HG03460 (cell line): ENCODE data around the gene RNF111.

Source experiments
- ATAC-seq: cut with Tn5 transposase; IDR thresholded peaks from one replicate; pipeline ENCODE4 v1.9.1; 2021; ENCODE audit not compliant: unreplicated experiment

Gene RNF111

DNA sequence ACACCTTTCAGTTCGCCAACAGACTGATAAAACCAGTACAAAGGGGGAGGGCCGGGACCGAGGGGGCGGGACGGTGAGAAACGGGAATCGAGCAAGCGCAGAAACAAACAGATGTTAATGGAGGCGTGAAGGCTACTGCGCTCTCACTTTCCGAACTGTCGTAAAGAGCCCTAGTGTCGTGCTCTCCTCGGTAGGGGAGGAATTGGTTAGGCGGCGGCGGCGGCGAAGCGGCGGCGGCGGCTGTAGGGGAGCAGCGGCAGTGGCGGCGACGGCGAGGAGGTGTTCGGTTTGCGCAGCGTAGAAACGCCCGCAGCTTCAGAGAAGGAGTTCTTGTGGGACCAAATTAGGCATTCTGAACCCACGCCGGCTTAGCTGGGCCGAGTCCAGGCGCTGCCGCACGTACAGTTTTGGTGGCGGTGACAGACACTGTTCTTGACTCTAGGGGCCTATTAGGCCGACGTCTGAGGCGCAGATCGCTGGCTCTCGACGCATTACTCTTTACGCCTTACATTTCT lies at the start of gene RNF111:
TSS of gene RNF111 (plus strand) at position 173 of the 515 bp plus-strand sequence. CDS start 43,160 bp downstream, outside the sequence.
- peak; percentile 72 for ATAC-seq

DNA sequence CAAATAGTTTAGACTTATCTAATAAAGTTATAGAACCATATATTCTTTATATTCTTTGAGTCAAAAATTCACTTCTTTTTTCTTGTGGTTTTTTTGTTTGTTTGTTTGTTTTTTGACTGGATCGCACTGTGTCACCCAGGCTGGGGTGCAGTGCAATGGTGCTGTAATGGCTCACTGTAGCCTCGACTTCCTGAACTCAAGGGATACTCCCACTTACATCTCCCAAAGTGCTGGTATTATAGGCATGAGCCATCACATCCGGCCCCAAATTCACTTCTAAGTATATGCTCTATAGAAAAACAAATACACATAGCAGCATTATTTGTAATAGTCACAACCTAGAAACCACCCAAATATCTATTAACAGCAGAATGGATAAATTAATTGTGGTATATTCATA lies 40.3 kb upstream of the RNF111 start:
- no peak for ATAC-seq

- no peak for ATAC-seq
These were observed 36.0 kb upstream of the RNF111 start for GRCh38 chr15:58951388-58952007.

DNA sequence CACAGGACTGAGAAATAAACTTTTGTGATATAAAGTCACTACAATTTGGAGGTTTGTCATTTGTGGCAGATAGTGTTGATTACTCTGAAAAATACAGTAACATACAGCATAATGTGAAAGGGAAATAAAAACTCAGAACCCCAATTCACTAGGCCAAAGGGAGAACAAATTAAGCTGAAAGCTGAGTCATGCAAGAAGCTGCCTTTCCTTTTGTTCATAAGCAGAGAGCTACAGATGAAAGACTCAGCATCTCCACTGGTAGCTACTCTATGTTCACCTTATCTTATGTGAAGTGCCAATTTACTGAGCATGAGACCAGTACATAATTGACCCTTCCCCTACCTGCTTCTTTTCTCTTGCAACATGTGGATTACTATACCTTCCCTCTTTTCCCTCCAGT lies 34.7 kb upstream of the RNF111 start:
- no peak for ATAC-seq

DNA sequence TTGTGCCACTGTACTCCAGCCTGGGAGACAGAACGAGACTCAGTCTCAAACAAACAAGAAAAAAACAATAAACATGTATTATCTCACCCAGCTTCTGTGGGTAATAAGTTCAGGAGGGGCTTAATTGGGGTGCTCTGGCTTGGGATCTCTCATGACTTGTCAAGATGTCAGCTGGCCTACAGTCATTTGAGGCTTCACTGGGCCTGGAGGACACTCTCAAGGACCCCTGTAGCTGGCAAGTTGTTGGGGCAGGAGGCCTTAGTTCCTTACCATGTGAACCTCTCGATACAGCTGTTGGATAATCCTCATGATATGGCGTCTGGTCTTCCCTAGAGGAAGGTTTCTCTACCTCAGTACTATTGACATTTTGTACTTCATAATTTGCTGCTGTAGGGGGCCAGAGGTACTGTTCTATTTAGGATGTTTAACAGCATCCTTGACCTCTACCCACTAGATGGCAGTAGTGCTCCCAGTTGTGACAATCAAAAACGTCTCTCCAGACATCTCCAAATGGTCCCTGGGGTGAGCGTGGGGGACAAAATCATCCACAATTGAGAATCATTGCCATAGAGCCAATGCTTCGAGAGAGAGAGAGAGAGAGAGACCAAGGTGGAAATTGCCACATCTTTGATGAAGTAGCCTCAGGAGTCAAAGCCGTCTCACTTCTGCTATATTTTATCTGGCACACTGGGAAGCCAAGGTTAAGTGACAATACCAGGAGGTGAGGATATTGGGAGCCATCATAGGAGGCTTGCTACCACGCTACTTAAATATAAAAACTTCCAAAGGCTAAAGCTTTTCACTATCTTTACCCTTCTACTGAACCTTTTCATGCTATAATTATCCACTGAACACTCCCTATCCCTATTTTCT lies 30.1 kb upstream of the RNF111 start:
- ATAC-seq = peak; percentile 74

GRCh38 chr15:58958811-58959210 lies 28.7 kb upstream of the RNF111 start:
- ATAC-seq = no peak

DNA sequence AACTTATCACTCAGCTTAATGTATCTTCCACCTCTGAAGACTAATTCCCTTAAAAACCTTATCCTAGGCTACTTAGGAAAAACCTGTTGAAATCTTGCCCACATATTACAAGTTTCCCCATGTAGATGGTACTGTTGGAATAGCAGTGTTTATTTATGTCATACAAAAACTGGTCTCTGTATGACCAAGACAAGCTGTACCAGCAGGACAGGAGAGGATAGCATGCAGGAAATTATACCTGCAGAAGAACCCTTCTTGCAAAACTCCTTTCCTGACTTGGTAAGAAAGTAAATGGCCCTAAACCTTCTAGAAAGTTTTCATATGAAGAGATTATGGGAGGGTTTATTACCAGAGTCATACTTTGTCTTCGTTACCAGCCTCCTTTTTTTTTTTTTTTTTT lies 25.3 kb upstream of the RNF111 start:
- ATAC-seq = no peak

DNA sequence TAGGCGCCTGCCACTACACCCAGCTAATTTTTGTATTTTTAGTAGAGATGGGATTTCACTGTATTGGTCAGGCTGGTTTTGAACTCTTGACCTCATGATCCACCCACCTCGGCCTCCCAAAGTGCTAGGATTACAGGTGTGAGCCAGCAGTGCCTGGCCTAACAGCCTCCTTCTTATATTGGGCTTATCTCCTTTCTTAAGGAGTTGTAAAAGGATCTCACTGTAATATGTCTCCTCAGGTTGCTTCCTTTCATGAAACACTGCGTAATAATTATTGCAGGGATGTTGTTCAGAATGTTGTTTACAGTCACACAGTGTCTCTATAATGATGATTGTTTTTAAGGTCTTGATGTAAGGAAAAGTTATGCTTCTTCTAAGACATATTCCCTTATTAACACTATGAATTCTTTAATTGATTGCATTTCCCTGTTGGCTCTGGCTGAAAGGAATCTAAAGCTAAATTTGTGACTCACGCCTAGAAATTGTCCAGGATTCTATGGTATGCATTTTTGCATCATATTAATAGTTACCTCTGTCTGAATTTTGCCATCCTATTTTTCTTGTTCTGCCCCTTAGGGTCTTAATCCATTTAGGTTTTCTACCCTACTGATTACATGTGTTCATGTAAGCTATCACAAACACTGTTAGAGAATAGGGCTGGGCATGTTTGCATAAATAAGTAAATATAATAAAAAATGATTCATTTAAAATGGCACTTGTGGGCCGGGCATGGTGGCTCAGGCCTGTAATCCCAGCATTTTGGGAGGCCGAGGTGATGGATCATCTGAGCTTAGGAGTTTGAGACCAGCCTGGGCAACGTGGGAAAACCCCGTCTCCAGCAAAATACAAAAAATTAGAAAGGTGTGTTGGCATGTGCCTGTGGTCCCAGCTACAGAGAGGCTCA lies 24.5 kb upstream of the RNF111 start:
- ATAC-seq = no peak

DNA sequence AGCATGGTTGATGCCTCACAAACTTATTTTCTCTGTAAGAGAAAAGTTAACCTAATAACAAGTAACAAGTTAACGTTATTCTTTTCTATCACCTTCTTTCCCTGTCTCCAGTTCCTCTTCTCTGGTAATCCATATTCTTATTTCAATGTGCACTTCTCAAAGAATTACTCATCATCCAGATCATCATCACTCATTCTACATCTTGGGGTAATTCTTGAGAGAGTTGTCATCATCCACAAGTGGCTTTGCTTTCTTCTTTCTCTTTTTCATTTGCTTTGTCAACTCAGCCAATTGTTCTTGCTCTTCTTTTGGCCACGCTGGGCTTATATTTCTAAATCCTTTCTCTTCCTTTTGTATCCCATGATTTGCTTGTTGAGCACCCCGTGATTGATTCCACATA lies 20.8 kb upstream of the RNF111 start:
- ATAC-seq = no peak

- ATAC-seq = no peak
These were observed 20.0 kb upstream of the RNF111 start for GRCh38 chr15:58967479-58967878.

DNA sequence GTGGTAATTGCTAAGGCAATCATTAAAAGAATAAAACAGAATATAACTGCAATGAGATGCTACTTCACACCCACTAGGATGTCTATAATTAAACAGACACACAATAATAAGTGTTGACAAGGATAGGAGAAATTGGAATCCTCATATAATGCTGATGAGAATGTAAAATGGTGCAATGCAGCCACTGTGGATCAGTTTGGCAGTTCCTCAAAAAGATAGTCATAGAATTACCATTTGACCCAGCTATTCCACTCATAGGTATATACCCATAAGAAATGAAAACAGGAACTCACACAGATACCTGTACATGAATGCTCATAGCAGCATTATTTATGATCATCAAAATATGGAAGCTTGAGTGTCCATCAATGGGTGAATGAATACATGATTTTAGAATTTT lies 9.6 kb upstream of the RNF111 start:
- no peak for ATAC-seq

DNA sequence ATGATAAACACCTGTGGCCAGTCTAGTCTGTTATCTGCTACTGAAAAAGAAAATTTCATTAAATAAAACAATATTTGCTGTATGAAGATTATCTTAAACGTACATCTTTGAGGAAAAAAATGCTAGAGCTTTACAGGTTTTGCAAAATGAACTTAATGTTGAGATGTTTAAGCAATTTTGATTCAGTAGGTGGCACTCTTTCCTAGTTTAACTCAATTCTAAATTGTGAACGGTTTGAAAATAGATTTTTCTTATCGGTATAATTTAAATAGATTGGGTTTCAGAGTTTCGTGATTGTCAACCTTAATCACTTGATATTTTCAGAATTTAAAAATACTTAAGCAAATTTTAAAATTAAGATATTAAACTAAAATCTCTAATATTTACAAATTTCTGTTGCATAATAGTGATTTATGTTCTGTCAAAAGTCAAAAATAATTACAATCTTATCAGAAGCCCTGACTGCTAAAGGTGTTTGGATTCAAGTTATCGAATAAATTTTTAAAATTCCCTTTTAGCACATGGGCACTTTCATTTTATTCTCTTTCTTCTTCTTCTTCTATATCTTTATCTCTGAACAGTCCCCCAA lies 7.0 kb upstream of the RNF111 start:
- ATAC-seq = no peak

DNA sequence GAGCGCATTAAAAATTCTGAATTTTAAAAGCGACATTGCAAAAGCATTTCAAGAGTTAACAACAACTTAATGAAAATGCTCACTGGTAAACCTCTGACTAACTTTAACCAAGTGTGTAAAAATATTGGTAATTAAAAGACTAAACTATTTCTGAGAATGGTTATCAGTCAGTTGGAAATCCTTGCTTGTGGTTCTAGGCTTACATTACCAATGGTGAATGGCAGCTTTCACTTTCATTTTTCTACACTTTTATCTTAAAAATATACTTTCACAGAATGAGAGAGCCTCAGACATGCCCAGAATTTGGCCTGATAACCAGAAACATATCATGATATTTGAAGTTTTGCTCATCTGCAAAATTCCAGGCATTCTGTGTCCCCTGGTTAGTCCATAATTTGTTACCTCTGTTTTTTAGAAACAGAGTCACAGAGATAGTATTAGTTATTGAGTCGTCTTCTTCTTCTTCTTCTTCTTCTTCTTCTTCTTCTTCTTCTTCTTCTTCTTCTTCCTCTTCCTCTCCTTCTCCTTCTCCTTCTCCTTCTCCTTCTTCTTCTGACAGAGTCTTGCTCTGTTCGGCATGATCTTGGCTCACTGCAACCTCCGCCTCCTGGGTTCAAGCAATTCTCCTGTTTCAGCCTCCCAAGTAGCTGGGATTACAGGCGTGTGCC lies 5.5 kb upstream of the RNF111 start:
- ATAC-seq = no peak

- no peak for ATAC-seq
These were observed 4.2 kb upstream of the RNF111 start for GRCh38 chr15:58983261-58983660.

DNA sequence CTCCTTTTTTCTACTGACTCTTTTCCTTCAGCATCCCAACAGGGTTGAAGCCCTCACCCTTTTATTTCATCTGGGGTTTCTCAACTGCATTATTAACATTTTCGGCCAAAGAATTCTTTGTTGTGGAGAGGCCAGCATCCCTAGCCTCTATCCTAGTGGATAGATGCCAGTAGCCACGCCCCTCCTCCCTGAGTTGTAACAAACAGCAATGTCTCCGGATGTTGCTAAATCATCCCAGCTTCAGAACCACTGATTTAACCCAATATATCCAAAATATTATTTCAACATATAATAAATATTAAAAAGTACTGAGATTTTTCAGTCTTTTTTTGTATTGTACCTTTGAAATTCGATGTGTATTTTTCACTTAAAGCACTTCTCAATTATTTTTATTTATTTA lies 2.0 kb upstream of the RNF111 start:
- ATAC-seq = no peak

- ATAC-seq = no peak
These were observed 427 bp upstream of the RNF111 start for GRCh38 chr15:58987036-58987435.

DNA sequence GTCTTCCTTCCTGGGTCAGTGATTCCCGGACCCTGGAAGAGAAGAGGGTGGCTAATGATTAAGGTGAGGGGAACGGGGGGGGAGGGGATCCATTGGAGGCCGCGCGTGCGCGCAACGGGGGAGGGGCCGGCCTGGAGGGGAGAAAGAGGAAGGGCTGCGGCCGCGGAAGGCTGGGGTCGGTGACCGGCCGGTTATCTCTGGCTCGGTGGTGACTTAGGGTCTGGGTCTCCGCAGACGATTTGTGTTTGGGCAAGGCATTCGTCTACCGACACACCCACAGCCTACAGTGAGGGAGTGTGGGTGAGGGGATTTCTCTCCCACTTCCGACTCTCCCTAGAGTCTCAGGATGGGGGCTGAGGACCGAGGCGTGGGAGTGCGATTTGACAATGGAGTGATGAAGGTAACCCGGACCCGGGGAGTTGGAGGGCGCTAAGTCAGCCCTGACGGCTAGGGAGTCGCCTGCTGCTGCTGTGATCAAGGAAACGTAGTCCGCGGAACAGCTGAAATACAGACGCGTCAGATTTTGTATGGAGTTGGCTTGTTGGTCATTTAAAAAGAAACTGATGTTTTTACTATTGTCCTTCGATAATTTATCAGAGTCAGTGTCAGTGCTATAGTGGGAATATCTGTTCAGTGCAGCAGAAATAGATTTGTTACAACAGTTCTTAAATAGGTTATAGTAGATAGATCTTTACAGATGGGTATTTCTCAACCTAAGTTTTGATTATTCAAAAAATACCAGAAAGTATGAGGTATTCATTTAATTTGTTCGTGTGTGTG lies 733 bp downstream of the RNF111 start:
- peak; percentile 60 for ATAC-seq

- ATAC-seq = no peak
These were observed 4.7 kb downstream of the RNF111 start for GRCh38 chr15:58992181-58992580.

DNA sequence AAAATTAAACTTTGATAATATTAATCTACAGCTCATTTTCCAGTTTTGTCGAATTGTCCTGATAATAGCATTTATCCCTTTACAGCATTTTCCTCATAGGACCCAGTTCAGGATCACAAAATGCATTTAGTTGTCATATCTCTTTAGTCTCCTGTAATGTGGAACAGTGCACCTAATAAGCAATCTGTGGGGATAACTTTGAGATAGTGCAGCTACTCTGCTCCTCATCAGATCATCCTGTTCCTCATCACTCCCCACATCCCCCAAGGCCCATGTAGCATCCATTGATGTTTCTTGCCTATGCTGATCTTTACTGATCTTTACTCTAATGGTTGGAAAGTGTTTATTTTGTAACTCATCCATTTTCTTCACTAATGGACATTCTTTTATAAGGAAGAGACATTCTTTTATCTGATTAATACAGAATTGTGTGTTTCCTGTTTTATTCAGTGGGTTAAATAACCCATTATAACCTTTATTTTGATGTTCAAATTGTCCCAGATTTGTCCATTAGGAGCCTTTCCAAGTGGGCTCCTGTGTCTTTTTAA lies 7.5 kb downstream of the RNF111 start:
- ATAC-seq = no peak
